ENCODE results near the gene HAS3.

- TF ChIP-seq, protein P1, sequence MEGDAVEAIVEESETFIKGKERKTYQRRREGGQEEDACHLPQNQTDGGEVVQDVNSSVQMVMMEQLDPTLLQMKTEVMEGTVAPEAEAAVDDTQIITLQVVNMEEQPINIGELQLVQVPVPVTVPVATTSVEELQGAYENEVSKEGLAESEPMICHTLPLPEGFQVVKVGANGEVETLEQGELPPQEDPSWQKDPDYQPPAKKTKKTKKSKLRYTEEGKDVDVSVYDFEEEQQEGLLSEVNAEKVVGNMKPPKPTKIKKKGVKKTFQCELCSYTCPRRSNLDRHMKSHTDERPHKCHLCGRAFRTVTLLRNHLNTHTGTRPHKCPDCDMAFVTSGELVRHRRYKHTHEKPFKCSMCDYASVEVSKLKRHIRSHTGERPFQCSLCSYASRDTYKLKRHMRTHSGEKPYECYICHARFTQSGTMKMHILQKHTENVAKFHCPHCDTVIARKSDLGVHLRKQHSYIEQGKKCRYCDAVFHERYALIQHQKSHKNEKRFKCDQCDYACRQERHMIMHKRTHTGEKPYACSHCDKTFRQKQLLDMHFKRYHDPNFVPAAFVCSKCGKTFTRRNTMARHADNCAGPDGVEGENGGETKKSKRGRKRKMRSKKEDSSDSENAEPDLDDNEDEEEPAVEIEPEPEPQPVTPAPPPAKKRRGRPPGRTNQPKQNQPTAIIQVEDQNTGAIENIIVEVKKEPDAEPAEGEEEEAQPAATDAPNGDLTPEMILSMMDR (IDR thresholded peaks at IDR 0.05; ENCODE audit: borderline replicate concordance, extremely low read depth, low read length, poor library complexity, severe bottlenecking): no peak
- TF ChIP-seq EZH2 (IDR thresholded peaks at IDR 0.05; ENCODE audit: borderline replicate concordance, low read depth, low read length, severe bottlenecking): no peak
These were observed 13.5 kb downstream of the HAS3 start for GRCh38 chr16:69118994-69119393.

Measured in DND-41 (cell line).